Kidney (tissue), 14 donors: ENCODE data around the gene KRTAP4-4. TPM values are rescaled to one million over a fixed set of nuclear protein-coding genes. Genes with fewer than 3 reads are reported as not detected.

Experiments
- DNase-seq, 5 donors: peaks; one replicate each; pipeline ENCODE4 v3.0.0-alpha.2; 2013 to 2020
- FAIRE-seq: peaks from 2 replicates; lab custom pipeline; 2012; peaks lifted over from hg19 to GRCh38; lab: Jason Lieb, UNC
- H3K27ac ChIP-seq, 2 donors: one replicate each; pipeline ENCODE4 v1.7.0; 2013; ENCODE audit warnings: low read depth in 2 of 2, low read length in 2 of 2, inconsistent platforms in 1 of 2
- H3K27me3 ChIP-seq: one replicate; pipeline ENCODE4 v1.7.1; 2013; ENCODE audit warnings: low read length, inconsistent platforms; ENCODE audit not compliant: control insufficient read depth, insufficient read depth
- H3K36me3 ChIP-seq, 3 donors: one replicate each; pipeline versions ENCODE4 v1.7.0 to v1.7.1; 2013; ENCODE audit warnings: low read length in 3 of 3, control low read depth in 1 of 3, inconsistent platforms in 1 of 3; ENCODE audit not compliant: insufficient read depth in 3 of 3, control insufficient read depth in 2 of 3
- H3K4me1 ChIP-seq, 3 donors: one replicate each; pipeline versions ENCODE4 v1.7.0 to v1.7.1; 2013; ENCODE audit warnings: low read length in 3 of 3, inconsistent platforms in 1 of 3, low read depth in 1 of 3; ENCODE audit not compliant: control insufficient read depth in 2 of 3, insufficient read depth in 2 of 3
- H3K4me3 ChIP-seq, 3 donors: one replicate each; pipeline versions ENCODE4 v1.7.0 to v1.8.1; 2013; ENCODE audit warnings: low read length in 3 of 3, control low read depth in 1 of 3, inconsistent platforms in 1 of 3
- H3K9ac ChIP-seq, 3 donors: one replicate each; pipeline versions ENCODE4 v1.7.0 to v1.7.1; 2013; ENCODE audit warnings: low read length in 3 of 3, control low read depth in 1 of 3, inconsistent platforms in 1 of 3
- H3K9me3 ChIP-seq, 3 donors: one replicate each; pipeline versions ENCODE4 v1.7.0 to v1.7.1; 2013; ENCODE audit warnings: low read length in 3 of 3, control low read depth in 1 of 3, inconsistent platforms in 1 of 3; ENCODE audit not compliant: control insufficient read depth in 2 of 3, insufficient read depth in 1 of 3
- intact Hi-C: fragments of 100-400 bp; cut with DNase I; formaldehyde crosslinking; loops from one replicate; pipeline ENCODE4 v1.11.1; 2022
- polyA plus RNA-seq: library from polyadenylated mRNA; stranded (reverse); fragments of 350-450 nt; fragmentation: Illumina TruSeq; extraction: RNeasy Lipid Tissue Mini Kit (QIAGEN cat#74804); gene quantifications from one replicate; pipeline ENCODE4 v1.2.3, GENCODE V29; 2014; ENCODE audit warnings: low read depth, low replicate concordance; ENCODE audit not compliant: insufficient read depth
- total RNA-seq: library from RNA; stranded (reverse); fragmentation: NEBNext Ultra II Directional; extraction: Animal tissue kit (Norgen Biotek cat#: 25700); gene quantifications from one replicate; pipeline ENCODE4 v1.2.1, GENCODE V29; 2021
- TF ChIP-seq, protein P1 (sequence below): IDR thresholded peaks from 3 replicates; pipeline ENCODE4 v1.5.1; 2012; ENCODE audit warnings: mild to moderate bottlenecking, moderate library complexity, borderline replicate concordance; ENCODE audit not compliant: insufficient read depth; ENCODE audit errors: extremely low read depth
- donor health status: control.
- donor health status: control.
- donor health status: control.
- donor health status: control.
- donor health status: control.
- donor health status: DM: yes; HTN: yes; CAD: no.
- donor health status: Normal renal cell carcinoma (clear cell type).

Gene KRTAP4-4
- total and polyA plus RNA-seq, 2 donors from 2014 or later, result not detected

GRCh38 chr17:41147531-41148204, 12.9 kb downstream of the KRTAP4-4 start:
- H3K4me1 ChIP-seq, result no peaks in the 10 kb centered on the region
- intact Hi-C loops, result no loop called here
- TF ChIP-seq, protein P1, sequence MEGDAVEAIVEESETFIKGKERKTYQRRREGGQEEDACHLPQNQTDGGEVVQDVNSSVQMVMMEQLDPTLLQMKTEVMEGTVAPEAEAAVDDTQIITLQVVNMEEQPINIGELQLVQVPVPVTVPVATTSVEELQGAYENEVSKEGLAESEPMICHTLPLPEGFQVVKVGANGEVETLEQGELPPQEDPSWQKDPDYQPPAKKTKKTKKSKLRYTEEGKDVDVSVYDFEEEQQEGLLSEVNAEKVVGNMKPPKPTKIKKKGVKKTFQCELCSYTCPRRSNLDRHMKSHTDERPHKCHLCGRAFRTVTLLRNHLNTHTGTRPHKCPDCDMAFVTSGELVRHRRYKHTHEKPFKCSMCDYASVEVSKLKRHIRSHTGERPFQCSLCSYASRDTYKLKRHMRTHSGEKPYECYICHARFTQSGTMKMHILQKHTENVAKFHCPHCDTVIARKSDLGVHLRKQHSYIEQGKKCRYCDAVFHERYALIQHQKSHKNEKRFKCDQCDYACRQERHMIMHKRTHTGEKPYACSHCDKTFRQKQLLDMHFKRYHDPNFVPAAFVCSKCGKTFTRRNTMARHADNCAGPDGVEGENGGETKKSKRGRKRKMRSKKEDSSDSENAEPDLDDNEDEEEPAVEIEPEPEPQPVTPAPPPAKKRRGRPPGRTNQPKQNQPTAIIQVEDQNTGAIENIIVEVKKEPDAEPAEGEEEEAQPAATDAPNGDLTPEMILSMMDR, result no peak
- no peak overlapping the region for H3K27ac ChIP-seq
- no peaks in the 10 kb centered on the region for H3K36me3 ChIP-seq
- no peak overlapping the region for H3K9ac ChIP-seq
- FAIRE-seq, result no peak
- no peak for DNase-seq
- H3K9me3 ChIP-seq, result peaks cover 0 to 9% (median 0%) of the 10 kb centered on the region in 3 donors
- no peaks in the 10 kb centered on the region for H3K27me3 ChIP-seq
- H3K4me3 ChIP-seq, result no peak overlapping the region

DNA sequence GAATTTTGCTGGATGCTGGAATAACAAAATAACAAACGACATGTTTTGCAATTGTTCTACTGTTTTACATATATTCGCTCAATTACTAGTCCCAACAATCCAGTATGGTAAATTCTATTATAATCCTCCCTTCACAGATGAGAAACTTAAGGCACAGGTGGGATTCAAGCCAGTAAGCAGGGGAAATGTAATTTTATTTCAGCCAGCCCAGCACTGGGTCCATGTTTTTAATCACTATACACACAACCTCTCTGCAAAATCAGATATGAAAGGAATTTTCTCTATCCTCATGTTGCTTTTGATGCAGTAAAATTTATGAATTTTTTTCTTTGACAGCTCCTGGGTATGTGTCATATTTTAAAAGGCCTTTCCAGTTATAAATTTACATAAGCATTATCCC, 15.3 kb downstream of the KRTAP4-4 start:
- TF ChIP-seq, protein P1, result no peak
- intact Hi-C loops, result no loop called here
- H3K9me3 ChIP-seq, result peaks cover 0 to 9% (median 0%) of the 10 kb centered on the region in 3 donors
- no peak overlapping the region for H3K27ac ChIP-seq
- H3K9ac ChIP-seq, result no peak overlapping the region
- H3K27me3 ChIP-seq, result no peaks in the 10 kb centered on the region
- FAIRE-seq, result no peak
- H3K4me1 ChIP-seq, result no peaks in the 10 kb centered on the region
- no peak overlapping the region for H3K4me3 ChIP-seq
- H3K36me3 ChIP-seq, result no peaks in the 10 kb centered on the region
- DNase-seq, result no peak

- Histone ChIP-seq H3K9ac (no peak overlapping the region), H3K4me3 (no peak overlapping the region), H3K27me3 (no peaks in the 10 kb centered on the region), H3K27ac (no peak overlapping the region), H3K9me3 (peaks cover 0 to 9% (median 0%) of the 10 kb centered on the region in 3 donors), H3K4me1 (no peaks in the 10 kb centered on the region), H3K36me3 (no peaks in the 10 kb centered on the region)
- FAIRE-seq (no peak), DNase-seq (no peak)
- TF ChIP-seq, protein P1, result no peak
- intact Hi-C loops, result no loop called here
Observed at GRCh38 chr17:41144846-41145245, 15.7 kb downstream of the KRTAP4-4 start.
